NOMO-1 treated with DMSO at 0.1 percent for 48 hours (cell line): ENCODE data around the gene C10orf88.
"Not testable (repeated sequence)": the region's sequence is repeated elsewhere in the genome, so short reads cannot be mapped to it uniquely, and the experiment has no call there.

Experiments used
- DNase-seq: peaks from one replicate; lab custom pipeline; 2025; ENCODE audit not compliant: unreplicated experiment; lab: John Stamatoyannopoulos, UW

Gene C10orf88

GRCh38 chr10:122966879-122967278, 12.9 kb upstream of the C10orf88 start:
- DNase-seq, result no peak

DNA sequence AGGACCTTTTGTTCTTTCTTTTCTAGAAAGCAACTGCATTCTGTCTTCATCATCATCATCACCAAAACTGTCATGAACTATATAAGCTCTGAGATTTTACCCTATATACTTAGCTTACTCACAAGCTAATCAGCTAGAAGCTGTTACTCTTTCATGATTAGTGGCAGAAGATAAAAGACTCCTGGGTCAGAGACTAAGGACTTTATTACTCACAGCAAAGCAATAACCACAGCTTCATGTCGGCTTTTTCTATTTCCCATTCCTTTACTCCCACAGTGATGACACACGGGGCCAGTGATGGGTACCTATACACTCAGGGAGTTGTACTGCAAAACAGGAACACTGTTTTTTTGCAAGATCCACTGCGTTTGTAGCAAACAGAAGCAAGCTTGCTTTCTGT, 8.4 kb upstream of the C10orf88 start:
- DNase-seq, result no peak

DNA sequence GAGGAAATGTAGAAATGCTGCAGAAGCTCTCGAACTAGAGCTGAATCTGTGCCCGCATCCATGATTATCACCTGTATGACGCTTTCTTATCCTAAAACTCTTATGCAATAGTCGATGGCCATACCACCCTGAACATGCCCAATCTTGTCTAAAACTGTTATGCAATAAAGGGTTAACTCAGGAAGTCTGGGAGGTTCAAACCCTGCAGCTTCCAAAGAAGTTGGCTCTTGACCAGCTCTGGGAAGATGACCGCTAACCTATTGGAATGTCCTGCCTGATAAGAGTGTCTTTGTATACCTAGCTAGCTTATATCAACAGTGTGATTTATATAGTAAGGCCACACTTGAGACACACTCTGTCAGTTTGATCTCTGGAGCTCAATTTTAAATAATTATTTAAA, 3.4 kb upstream of the C10orf88 start:
- no peak for DNase-seq

GRCh38 chr10:122955892-122956291, 1.9 kb upstream of the C10orf88 start:
- DNase-seq, result no peak

- no peak for DNase-seq
Measured at GRCh38 chr10:122954731-122955050, 664 bp upstream of the C10orf88 start.

GRCh38 chr10:122949296-122949695, 4.7 kb downstream of the C10orf88 start:
- DNase-seq, result no peak

GRCh38 chr10:122939856-122940543, 14.0 kb downstream of the C10orf88 start:
- no peak for DNase-seq

DNA sequence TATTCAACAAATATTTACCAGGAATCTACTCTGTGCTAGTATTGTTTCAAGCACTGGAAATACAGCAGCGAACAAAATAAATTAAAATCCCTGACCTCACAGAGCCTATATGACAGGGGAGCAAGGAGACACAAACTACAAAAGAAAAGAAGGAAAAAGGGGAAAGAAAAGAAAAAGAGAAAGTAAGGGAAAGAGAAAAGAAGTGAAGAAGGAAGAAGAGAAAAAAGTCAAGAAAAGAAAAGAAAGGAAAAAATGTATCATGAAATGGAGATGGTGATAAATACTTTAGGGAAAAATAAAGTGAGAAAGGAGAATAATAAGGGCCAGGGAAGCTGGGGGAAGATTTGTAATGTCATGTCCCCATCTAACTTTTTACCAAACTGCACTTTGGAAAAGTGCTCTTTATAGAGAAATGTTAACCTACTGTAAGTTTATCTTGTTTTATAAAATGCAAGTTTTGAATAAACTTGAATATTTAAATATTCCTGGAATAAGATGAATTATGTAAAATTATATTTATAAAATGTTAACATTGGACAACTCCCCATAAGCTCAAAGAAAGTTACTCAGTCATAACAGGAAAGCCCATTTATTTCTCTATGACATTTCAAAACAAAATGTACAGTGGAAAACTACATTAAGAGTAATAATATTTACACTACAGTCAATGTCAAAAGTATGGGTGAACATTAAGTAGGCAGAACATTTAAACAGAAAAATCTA, 14.7 kb downstream of the C10orf88 start:
- no peak for DNase-seq

DNA sequence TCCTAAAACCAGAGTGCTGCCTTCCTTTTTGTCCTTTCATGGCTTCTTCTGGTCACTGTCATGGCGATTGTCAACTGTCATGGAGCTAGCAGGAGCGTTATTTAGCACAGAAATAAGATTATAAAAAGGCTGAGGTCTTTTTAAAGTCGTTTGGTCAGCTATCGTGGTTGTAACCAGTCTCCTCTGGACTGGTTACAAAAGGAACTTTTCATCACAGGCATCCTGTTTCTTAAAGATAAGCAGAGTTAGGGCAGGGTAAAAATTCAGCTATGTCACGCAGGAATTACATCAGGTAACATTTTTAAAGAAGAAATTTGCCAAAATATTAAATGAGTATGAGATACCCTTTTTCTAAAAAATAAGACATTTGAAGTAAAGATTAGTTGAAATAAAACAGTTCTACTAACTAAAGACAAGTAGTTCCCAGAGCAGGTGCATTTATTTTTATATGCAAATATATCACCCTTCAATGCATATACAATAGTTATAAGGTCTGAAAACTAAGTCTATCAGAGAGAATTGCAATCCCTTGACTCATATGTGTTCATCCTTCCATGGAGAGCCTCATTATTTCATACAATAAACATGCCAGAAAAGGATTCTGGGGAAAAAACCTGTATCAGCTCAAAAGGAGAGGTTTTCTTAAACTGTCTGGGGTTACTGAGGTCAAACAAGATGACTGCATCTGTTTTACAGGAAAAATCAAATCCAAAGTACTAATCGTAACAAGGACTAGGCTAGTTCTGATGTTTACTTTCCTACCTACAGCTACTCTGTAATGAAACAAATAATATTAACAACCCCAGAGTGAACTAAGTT, 22.7 kb downstream of the C10orf88 start:
- no peak for DNase-seq

DNA sequence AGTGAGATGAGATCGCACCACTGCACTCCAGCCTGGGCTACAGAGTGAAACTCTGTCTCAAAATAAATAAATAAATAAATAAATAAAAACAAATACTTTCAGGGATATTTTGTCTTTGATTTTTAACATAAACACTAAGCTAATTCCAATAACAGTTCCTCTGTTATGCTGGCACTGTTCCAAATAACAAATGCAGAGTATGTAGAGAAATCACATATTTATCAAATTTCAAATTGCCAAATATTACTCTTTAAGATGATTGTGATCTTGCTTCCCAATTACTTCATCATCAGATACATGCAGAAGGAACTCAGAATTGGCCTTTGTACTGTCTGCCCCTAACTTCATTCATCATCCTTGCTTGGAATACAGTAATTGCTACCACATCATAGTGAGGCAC, 23.9 kb downstream of the C10orf88 start:
- DNase-seq, result no peak

- DNase-seq, result no peak
Measured at GRCh38 chr10:122915700-122916099, 38.3 kb downstream of the C10orf88 start.

GRCh38 chr10:122911889-122912484, 42.0 kb downstream of the C10orf88 start:
- peak; percentile 35 for DNase-seq

GRCh38 chr10:122910310-122910709, 43.7 kb downstream of the C10orf88 start, which contains the start of gene FAM24A:
Gene FAM24A, plus strand, starts transcription at chr10:122910610. Its CDS starts 1,025 bp downstream, at chr10:122911635.
- no peak for DNase-seq

- DNase-seq, result not testable (repeated sequence)
Measured at GRCh38 chr10:122903861-122904260, 50.2 kb downstream of the C10orf88 start.

DNA sequence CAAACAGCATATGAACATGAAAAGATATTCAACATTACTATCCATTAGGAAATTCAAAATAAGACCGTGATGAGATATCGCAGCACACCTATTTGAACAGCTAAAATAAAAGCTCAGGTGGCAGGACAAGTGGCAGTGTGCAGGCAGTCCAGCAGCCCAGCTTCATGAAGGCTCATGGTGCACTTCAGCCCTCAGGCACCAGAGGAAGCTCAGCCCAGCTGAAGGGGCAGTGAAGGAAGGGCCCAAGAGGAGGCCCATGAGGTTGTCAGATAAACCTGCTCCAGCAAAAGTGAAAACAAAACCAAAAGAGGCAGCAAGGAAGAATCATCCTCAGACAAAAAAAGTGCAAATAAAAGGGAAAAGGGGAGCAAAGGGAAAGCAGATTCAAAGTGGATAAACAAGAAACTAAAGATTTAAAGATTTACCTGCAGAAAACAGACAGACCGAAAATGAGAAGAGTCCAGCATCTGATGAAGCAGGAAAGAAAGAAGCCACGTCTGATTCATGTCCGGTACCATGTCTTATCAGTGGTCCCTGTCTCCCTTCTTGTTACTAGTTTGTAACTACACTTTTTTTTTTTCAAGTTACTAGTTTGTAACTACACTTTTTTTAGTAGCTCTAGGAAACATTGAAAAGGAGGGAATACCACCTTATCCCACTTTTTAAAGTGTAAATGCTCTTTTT, 59.6 kb downstream of the C10orf88 start:
- DNase-seq, result no peak

GRCh38 chr10:122884166-122884565, 69.9 kb downstream of the C10orf88 start:
- no peak for DNase-seq

GRCh38 chr10:122882766-122883165, 71.3 kb downstream of the C10orf88 start:
- DNase-seq, result no peak
